ENCODE results near the gene AGBL1.

Gene AGBL1

DNA sequence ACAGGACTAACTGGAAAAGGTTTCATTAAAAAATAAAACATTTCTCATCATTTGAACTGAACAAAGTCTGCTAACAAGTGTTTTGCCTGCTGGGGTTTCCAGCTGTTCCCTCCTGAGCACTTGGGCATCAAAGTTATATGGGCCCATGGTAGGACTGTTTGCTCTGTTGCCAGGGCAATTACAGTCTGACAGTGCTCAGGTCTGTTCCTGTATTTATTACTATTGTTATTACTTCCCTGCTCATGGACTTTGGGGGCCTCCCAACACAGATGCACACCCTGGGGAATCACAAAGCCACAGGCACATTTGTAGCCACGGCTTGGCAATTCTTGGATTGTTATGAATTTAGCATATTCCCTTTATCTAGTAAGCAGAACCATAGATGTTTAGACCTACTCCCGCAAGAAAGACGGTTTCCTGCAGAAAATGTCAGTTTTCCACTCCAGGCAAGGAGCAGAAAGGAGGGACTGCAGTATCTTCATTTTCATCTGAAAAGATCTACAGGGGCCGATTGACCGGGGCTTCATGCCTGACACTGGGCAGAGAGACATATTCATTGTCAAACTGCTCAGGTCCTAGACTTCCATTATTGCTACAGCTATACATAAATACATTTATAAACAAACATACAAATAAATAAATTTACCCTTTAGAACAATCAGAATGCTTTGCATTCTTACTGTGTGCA, 580.2 kb downstream of the AGBL1 start:
- no peak for DNase-seq

DNA sequence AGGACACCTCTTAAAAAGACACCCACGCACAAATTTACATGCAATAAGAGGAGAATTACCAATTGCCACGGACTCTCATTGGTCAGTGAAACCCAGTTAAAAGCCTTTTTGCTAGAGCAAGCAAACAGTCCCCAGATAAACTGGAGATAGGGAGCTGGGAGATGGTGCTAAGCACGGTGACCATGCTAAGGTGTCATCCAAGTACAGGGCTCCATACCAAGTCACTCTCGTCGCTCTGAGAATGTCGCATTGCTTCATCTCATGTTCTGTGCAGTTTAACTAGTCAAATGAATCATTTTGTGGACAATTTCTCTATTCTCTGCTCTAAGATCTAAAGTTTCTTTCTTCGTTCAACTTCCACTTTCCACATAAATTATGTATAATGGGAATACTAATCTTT, 581.9 kb downstream of the AGBL1 start:
- no peak for DNase-seq

DNA sequence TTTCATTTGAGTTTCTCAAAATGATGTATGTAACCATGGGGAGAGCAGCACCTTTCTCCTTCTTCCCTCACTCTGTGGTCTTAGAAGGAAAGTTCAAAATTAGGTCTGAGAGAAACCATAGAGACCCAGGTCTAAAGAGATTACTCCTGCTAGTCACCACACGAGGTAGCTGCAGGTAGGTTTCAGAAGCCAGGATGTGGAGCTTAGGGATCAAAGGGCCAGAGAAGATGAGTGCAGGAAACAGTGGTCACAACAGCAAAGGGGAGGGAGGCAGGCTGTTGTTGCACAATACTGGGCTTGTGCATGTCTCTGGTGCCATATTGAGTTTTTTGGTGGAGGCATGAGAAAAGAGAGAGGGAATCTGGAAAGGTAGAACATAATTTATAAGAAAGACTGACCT, 583.6 kb downstream of the AGBL1 start:
- no peak for DNase-seq

DNA sequence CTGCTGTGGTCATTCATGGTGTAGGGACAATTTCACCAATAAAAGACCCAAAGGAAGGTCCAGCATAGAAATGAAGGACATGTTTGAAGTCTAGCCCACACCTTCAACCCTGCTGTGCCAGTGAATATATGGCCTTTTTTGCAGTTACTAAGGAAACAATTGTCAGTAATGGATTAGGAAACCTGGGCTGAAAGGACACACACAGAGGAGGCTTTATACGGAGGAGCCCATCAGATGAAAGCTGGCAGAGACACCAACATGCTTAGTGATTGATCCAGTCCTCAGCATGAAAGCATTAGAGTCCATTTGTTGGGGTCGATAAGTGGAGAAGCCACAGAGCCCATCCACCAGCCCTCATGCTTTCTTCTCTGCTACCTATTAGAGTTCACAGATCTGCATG, 584.3 kb downstream of the AGBL1 start:
- DNase-seq, result no peak

DNA sequence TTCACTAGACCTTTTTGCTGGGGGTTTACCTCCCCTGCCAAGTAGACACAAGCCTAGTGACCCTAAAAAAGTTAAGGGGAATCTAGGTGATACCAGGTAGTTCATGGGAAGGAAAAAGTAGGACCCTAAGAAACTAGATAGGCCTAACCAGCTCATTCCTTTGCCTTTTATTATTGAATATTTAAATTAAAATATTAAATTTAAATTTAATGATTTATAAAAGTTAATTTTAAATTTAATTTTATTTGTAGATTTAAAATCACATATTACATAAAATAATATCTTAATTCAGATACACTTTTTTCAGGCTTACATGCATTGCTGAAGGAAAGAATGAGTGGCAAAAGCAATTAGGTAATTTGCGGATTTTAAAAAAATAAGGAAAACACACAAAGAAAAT, 584.9 kb downstream of the AGBL1 start:
- no peak for DNase-seq

DNA sequence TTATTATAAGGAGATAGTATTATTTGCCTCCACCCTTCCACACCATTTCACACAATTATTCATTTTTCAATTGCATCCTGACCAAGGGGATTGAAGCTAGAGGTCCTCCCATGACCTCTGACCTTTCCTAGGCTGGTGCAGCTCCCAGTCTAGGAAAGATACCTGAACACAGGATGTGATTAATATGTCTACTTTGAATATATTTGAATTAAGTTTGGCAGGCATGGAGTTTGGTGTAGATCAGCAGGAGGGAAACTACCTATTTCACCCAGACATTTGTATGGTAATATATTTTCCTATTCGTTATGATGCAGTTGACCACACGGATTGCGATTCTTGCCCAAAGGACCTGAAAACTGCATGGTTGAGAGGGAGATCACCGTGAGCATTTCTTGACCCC, 596.3 kb downstream of the AGBL1 start:
- DNase-seq, result no peak

DNA sequence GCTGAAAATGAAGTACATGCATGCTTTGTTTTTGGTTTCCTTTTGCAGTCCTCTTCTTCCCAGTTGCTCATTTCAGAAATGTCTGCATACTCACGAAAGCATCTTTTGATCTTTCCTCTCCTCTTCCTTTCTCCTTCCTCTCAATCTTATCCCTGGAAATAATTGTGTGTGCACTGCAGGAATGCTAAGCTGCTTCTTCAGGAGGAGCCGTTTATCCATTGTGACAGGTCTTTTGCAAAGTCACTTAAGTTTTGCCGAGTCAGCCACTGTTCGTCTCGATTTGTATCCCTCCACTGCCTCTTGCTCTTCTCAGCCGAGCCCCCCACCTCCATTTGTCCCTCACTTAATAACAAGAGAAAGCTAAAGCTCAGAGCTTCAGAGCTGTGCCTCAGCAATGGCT, 597.6 kb downstream of the AGBL1 start:
- no peak for DNase-seq

DNA sequence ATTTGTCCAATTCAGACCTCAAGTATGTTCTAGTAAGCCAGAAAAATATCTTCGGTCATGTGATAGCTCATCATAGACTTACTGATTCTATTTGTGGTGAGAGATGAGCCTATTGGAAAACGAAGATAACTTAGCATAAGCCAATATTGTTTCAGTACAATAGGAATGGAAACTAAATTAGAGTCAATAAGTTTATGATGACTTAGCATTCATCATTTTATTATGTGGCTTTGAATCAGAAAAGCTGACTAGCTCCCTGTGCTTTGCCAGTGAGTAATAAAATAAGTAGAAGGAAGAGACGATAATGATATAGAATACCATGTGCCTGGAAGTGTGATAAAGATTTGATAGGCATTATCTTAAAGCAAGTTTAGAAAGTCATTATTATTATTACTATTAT, 605.6 kb downstream of the AGBL1 start:
- no peak for DNase-seq

DNA sequence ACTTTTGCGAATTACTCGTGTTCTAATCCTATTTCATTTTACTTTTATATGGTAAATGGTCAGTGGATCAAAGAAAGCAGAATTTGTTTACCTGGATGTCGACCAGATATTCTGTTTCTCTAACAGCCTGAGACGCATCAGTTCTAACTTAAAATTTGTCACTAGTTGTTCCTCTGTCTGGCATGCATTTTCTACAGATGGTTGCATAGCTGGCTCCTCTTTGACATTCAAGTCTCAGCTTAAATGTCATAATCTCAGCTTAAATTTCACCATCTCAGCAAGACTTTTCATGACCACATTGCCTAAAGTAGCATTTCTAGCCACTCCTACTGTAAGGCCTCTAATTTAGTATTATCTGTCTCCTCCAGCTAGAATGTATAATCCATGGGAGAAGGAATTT, 609.3 kb downstream of the AGBL1 start:
- DNase-seq, result no peak

DNA sequence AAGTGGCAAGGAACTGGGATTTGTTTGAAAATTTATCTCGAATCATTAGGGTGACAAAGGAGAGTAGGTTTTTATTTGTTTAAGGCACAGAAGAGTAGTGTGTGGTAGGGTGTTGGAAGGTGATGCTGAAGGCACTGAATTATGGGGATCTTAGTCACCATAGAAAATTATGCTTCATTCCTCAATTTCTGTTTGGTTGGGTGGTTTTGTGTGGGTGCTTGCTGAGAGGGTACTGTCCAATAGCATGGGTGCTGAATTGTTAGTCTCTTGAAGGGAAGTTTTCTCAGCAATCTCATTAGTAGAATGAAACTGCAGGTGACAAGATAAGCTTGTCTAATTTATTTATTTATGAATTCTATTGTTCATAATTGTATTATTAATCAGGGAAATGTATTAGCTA, 610.9 kb downstream of the AGBL1 start:
- no peak for DNase-seq

DNA sequence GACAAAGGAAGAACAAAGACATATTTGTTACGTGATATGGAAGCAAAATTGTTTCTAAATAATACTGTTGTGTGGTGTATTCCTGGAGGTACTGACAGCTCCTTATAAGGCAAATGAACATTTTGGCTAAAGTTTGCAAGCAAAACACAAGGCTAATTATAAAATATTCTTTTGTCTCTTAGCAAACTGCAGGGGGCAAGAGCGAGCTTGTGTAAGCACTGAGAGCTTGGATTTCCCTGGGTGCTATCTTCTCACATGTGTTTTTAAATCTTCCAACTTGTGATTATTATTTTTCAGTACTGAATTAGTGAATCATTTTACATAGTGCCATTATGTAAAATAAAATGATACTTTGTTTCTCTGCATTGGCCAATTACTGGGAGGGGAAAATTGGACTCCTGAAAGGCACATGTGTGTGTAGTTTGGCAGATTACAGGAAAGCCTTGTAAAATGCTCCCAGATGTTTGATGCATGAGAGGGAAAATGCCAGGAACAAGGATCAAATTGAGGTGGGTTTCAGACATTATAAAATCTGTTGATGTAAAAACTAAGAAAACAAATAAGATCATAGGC, 611.5 kb downstream of the AGBL1 start:
- no peak for DNase-seq

DNA sequence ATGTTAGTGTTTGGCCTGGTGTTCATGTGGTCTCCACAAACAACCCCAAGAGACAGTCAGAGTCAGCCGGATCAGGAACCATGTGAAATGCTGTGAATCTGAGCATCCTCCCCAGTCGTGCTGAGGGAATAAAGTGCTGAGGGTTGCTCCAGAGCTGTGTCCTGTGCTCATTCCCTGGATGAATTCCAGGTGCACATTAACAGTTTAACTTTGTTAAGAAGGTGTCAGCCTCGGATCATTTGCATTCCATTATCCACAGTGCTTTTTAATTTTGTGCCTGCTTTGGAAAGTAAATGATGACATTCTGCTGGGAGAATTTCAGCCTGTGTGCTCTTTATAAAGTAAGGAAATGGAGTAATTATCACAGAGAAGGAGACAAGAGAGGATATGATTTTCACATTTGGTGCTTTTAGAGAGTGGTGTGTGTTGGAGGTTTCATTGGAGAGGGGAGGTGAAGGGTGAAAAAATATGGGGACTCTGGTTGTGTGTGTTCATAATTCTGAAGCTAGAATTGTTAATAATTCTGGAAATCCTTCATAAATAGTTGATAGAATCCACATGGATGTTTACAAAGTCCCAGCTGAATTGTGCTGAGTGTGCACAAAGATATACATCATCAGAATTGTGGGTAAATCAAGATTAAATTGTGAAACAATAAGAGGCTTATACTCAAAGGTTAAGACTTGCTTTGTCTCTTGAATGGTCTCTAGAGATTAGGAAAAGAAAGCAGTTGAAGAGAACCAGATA, 621.4 kb downstream of the AGBL1 start:
- no peak for DNase-seq

DNA sequence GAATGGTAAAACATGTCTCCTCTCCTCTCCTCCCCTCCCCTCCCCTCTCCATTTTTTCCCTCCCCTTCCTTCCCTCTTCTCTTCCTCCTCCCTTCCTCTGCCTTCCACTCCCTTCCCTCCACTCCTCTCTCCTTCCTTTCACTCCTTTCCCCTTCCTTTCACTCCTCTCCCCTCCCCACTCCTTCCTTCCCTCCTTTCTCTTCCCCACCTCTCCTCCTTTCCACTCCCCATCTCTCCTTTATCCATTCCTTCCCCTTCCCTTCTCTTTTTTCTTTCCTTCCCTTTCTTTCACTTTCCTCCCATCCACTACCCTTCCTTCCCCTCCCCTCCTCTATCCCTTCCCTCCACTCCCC, 621.9 kb downstream of the AGBL1 start:
- no peak for DNase-seq

DNA sequence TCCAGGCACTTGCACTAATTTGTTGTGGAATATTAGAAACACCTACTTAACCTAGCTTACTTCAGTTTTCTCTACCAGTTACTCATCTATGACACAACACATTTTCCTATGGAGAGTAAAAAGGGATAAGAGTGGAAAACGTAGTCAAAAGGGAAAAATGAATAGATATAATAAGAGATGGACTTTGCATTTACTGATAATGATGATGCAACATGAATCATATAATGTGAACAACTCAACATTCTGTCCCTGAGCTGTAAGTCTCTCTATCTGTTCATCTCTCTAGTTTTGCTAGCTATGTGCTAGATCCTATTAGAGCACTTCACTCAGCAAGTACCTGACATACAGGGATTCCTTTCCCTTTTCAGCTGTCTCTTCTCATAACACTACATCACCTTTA, 627.1 kb downstream of the AGBL1 start:
- DNase-seq, result no peak

DNA sequence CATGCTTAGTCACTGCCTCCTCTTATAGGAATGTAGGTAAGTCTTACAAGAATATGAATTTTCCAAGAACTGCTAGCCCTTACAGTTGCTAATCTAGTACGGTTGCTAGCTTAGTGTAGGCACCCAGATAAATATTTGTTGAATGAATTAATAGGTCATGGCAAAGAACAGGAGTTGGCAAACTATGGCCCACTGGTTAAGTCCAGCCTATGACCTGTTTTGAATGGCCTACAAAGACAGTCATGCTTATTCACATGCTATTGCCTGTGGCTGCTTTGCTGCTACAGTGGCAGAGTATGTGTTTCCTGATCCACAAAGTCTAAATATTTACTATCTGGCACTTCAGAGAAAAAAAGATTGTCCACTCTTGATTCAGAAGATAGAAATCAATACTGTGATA, 631.8 kb downstream of the AGBL1 start:
- no peak for DNase-seq

DNA sequence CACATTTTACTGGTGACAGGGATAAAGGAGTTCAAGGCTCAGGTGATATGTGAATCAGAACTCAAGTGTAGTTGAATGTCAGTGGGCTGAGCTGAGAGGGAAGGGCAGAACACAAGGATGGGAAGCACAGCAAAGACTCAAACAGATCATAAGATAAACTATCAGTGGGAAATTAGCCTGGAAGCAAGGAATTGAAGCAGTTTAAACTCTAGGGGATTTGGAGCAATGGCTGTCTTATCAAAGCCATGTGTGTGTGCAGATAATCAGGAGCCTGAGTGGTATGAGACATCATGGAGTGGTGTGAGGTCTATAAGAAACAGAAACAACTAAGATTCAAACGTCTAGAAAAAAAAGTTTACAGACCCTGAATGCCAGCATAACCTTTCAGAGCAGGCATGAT, 634.6 kb downstream of the AGBL1 start:
- DNase-seq, result no peak

DNA sequence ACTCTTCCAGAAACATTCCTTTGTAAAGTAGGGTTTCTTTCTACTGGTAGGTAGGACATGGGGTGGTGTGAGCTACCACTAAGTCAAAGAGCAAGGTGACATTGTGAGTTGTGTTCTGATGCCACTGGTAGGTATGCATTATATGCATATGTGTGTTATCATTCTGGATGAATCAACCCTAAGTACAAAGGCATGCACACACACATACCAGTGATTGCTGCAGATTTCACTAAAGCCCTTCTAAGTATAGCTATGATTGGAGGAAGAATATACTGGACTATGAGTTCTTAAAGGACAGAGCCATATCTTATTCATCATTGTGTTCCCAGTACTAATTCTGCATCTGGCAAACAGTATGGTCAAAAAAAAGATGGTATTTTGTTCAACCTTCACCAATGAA, 646.0 kb downstream of the AGBL1 start:
- no peak for DNase-seq

DNA sequence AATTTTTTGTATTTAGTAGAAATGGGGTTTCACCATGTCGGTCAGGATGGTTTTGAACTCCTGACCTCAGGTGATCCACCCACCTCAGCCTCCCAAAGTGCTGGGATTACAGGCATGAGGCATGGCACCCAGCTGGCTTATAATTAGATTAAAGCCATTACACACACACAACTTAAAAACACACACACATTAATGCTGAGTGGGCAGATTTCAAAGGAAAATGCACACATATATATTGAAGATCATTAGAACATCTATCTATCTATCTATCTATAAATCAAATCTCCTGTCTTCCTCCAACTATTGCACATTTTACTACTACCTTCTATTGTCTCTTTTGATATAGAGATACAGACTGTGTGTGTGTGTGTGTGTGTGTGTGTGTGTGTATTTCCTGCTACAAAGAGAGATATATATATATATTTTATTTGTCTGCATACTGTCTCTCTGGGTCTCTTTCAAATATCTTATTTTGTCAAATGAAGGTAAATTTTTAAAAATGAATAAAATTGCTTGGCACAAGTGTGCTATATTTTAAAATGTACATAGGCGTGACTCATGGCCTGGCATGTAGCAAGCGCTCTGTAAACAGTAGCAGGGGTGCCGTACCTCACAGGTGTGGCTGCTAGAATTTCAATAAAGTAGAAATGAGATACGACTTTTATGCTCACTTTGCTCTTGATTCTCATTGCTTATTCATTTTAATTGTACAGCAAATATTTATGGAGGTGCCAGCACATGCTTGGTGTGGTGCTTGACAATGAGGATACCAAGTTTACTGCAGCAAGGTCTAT, 655.8 kb downstream of the AGBL1 start:
- DNase-seq, result no peak

DNA sequence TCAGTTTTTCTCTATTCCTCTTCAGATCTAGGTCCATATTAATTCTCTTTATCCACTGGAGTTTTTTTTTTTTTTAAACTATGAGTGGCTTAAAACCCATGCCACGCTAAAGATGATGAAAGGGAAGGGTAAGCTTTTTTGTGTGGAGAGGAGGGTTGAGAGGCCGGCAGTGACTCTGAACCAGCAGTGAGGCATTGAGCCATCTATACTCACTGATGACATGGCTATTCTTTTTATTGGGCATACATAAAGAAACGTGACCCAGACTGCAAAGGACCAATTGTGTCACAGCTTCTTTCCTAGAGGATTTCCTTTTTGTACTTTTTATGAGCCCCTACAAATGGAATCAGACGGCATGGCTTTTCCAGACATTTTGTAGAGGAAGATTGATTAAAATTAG, 662.2 kb downstream of the AGBL1 start:
- no peak for DNase-seq

DNA sequence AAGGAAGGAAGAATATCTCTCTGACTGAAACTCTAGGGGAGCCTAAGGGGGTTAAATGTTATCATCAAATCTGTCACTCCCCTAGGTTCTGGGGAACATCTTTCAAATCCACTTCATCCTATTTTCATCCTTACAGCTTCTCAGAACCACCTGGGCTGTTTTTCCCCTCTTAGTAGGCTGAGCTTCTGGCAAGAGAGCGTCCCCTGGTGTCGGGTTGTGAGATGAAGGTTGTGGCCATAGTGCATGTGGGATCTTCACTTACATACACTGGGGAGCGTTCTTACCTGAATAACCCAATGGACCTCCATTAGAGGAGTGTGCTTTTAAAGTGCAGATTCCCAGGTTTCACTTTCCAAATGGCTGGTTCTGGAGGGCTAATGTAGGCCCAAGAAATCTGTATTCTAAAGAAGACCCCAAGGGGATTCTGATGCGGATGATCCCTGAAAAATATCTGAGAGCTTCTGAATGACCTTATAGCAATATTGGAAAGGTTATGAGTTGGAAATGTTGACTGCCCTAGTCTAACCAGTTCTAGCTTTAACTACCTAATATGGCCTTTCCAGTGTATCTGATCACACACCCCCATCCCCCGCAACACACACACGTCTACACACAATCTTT, 663.7 kb downstream of the AGBL1 start:
- no peak for DNase-seq

DNA sequence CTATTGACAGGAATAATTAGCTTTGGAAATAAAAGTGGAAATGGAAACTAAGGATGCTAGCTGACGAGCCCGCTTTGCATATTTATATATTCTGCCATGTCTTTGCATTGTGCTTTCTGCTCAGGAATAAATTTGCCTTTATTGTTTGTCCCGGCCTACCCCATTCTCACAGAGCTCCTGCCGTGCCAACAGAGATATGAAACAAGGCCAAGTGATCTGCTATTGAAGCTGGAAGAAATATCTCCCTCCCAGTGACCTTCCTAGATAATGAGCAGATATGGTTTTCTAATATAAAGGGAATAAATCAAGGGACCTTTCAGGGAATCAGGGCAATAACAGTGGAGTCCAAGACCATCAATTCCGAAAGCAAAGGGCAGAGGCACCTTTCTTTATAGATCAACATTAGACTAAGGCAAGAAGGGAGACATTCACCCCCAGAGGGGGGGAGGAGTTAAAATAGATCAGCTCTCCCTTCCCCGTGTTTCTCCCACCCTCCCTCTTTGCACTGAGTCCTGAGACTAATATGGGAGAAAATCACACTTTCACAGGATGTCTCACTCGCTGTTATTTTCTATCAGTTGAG, 664.6 kb downstream of the AGBL1 start:
- no peak for DNase-seq

DNA sequence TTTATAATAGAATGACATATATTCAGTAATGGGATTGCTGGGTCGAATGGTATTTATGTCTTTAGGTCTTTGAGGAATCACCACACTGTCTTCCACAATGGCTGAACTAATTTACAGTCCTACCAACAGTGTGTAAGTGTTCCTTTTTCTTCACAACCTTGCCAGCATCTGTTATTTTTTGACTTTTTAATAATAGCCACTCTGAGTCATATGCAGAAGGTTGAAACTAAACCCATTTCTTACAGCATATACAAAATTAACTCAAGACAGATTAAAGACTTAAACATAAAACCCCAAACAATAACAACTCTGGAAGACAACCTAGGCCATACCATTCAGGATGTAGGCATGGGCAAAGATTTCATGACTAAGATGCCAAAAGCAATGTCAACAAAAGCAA, 671.4 kb downstream of the AGBL1 start:
- no peak for DNase-seq

DNA sequence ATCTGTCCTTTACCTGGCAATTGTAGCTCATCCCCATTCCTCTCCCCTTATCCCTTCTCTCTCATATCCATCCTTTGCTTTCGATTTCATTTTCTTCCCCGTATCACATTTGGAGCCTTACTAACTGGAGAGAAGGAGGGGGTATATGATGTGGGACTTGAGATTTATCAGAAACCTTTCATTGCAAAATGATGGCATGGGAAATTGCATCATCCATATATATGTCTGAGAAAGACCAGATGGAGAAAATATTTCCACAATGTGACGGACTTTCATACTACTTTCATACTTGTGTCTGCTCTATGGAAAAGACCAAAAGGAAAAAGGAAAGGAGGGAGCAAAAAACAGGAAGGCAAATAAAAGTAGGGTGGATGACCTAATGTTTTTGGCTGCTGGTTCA, 675.2 kb downstream of the AGBL1 start:
- no peak for DNase-seq

Data from 8988T (cell line).